Fibroblast of lung (primary cell): ENCODE measurements around the gene RAPGEF4.

Experiments
- CTCF ChIP-seq, 2 donors: IDR thresholded peaks in 1 of 2; conservative IDR thresholded peaks in 1 of 2; 1 replicate in 1 of 2; 2 replicates in 1 of 2; pipeline ENCODE4 v1.5.1; 2011 to 2012; ENCODE audit warnings: low read length in 2 of 2, control low read depth in 1 of 2, inconsistent platforms in 1 of 2, low read depth in 1 of 2, mild to moderate bottlenecking in 1 of 2
- EZH2 ChIP-seq: IDR thresholded peaks from 2 replicates; pipeline ENCODE4 v1.5.1; 2012; ENCODE audit warnings: low read length, control low read depth, mild to moderate bottlenecking; ENCODE audit errors: missing control alignments

- TF ChIP-seq CTCF (conservative IDR thresholded peaks at IDR 0.05 in 1 of 2, IDR thresholded peaks at IDR 0.05 in 1 of 2; ENCODE audit: low read depth in 1 of 2, low read length in 2 of 2) (no peak), EZH2 (no peak)
Measured at GRCh38 chr2:172856606-172857005, 121.0 kb downstream of the RAPGEF4 start.
